ENCODE data around the gene CITED4.

Gene CITED4

DNA sequence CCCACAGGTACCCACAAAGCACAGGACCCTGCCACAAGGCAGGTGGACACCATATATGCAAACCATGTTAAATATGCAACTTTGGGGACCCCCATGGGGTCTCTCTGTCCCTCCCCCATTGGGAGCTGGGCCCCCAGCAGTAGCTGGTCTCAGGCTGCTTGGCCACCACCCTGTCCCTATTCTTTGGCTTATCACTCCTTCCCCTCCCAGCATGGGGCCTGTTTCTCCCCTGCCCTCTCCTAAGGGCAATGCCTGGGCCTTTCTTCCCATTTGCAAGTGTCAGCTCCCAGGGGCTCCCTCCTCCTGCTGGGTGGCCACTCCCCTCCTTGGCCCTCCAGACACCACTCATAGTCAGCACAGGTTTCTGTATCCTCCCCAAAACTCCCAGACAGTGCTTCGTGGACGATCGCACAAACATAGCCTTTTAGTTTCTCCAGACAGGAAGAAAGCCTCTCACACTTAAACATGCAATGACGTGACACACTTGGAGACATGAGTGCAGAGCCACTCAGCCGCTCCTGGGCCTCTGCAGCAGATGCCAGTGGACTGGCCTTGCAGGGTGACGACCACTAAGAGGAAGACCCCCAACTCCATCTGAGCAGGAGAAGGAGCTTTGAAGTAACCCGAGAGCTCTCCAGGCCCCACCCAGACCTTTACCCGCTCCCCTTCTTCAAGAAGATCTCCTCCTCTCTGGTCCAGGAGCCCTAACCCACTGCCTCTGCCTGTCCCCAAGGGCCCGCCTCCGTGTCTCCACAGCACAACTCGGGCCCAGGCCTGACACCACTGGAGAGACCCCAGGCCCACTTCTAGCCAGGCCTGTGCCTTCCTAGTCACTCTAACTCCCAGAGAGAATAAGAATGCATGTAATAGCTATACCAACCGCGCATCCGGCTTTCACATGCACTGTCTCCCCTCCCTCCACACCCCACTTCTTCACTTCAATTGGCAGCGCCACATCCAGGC, 22.9 kb downstream of the CITED4 start:
- Histone ChIP-seq H3K79me1 (ENCODE audit: low read depth, low read length) (no peaks in the 10 kb centered on the region), H2BK5ac (ENCODE audit: low read length) (no peak overlapping the region), H3K27me3 (ENCODE audit: control insufficient read depth in 3 of 3, insufficient read depth in 3 of 3, low read depth in 1 of 3, low read length in 3 of 3) (peaks cover 0 to 21% (median 0%) of the 10 kb centered on the region in 3 experiments), H4K8ac (ENCODE audit: low read depth, low read length) (no peak overlapping the region), H3K4me1 (ENCODE audit: control insufficient read depth in 2 of 2, insufficient read depth in 1 of 2, low read depth in 1 of 2, low read length in 2 of 2) (peaks cover 0 to 13% of the 10 kb centered on the region in 2 donors), H2AK5ac (ENCODE audit: low read depth, low read length) (no peak overlapping the region), H3K4ac (ENCODE audit: low read length) (no peak overlapping the region), H3K18ac (ENCODE audit: low read length) (peak overlapping the region; percentile 72), H2BK12ac (ENCODE audit: low read length) (no peak overlapping the region), H3K9ac (ENCODE audit: low read depth, low read length, poor library complexity) (peak overlapping the region; percentile 50), H3K27ac (replicated peaks; ENCODE audit: low read length) (no peak overlapping the region), H3K23ac (ENCODE audit: low read depth, low read length, poor library complexity) (no peak overlapping the region), H3K36me3 (replicated peaks in 1 of 2; ENCODE audit: control insufficient read depth in 2 of 2, insufficient read depth in 2 of 2, low read length in 2 of 2) (no peaks in the 10 kb centered on the region), H2BK120ac (ENCODE audit: low read depth, low read length) (no peak overlapping the region), H2AFZ (ENCODE audit: low read length) (no peak overlapping the region), H2BK15ac (ENCODE audit: low read length) (peak overlapping the region; percentile 40), H3K4me3 (ENCODE audit: low read length in 2 of 2) (no peak overlapping the region), H3K14ac (ENCODE audit: low read length) (no peak overlapping the region), H3K9me3 (replicated peaks in 1 of 2; ENCODE audit: control insufficient read depth in 2 of 2, insufficient read depth in 1 of 2, low read depth in 1 of 2, low read length in 2 of 2) (peaks cover 2 to 3% of the 10 kb centered on the region in 2 donors), H4K91ac (ENCODE audit: low read depth, low read length, poor library complexity) (no peak overlapping the region), H3K4me2 (ENCODE audit: insufficient read depth, low read length, poor library complexity, severe bottlenecking) (no peak overlapping the region)
- WGBS, 2 donors (ENCODE audit: extremely low coverage in 2 of 2, insufficient read length in 2 of 2, insufficient replicate concordance in 1 of 2) = no CpG with 5 or more reads among the region's 15 CpGs
- DNase-seq (ENCODE audit: low spot score) = no peak

DNA sequence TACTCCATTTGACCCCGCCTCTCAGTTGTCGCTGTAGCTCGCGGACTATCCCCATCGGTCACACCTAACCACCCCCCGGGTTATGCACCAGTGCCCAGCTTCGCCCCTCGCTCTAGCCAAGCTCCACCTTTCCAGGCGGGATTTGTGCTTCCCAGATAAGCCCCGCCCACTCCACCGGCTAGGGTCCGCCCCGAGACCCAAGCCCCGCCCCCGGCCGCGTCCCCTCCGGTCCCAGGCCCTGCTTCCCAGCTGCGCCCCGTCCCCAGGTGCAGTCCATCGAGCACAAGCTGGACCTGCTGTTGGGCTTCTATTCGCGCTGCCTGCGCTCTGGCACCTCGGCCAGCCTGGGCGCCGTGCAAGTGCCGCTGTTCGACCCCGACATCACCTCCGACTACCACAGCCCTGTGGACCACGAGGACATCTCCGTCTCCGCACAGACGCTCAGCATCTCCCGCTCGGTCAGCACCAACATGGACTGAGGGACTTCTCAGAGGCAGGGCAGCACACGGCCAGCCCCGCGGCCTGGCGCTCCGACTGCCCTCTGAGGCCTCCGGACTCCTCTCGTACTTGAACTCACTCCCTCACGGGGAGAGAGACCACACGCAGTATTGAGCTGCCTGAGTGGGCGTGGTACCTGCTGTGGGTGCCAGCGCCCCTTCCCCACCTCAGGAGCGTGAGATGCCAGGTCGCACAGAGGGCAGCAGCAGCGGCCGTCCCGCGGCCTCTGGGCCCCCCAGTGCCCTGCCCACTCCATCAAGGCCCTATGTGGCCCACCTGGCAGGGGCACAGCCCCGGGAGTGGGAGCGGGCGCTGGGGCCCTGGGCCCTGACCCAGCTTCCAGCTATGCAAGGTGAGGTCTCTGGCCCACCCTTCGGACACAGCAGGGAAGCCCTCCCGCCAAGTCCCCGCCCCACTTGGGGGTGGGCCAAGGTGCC, 23.9 kb downstream of the CITED4 start:
- Histone ChIP-seq H3K79me1 (ENCODE audit: low read depth, low read length) (no peaks in the 10 kb centered on the region), H3K23ac (ENCODE audit: low read depth, low read length, poor library complexity) (peak overlapping the region; percentile 25), H4K8ac (ENCODE audit: low read depth, low read length) (peak overlapping the region; percentile 66), H3K27me3 (ENCODE audit: control insufficient read depth in 3 of 3, insufficient read depth in 3 of 3, low read depth in 1 of 3, low read length in 3 of 3) (peaks cover 0 to 18% (median 0%) of the 10 kb centered on the region in 3 experiments), H2BK120ac (ENCODE audit: low read depth, low read length) (no peak overlapping the region), H2BK12ac (ENCODE audit: low read length) (no peak overlapping the region), H3K27ac (replicated peaks; ENCODE audit: low read length) (no peak overlapping the region), H3K36me3 (replicated peaks in 1 of 2; ENCODE audit: control insufficient read depth in 2 of 2, insufficient read depth in 2 of 2, low read length in 2 of 2) (no peaks in the 10 kb centered on the region), H2AFZ (ENCODE audit: low read length) (no peak overlapping the region), H3K4ac (ENCODE audit: low read length) (no peak overlapping the region), H3K9me3 (replicated peaks in 1 of 2; ENCODE audit: control insufficient read depth in 2 of 2, insufficient read depth in 1 of 2, low read depth in 1 of 2, low read length in 2 of 2) (peaks cover 2 to 3% of the 10 kb centered on the region in 2 donors), H2BK15ac (ENCODE audit: low read length) (peak overlapping the region; percentile 45), H4K91ac (ENCODE audit: low read depth, low read length, poor library complexity) (no peak overlapping the region), H3K4me1 (ENCODE audit: control insufficient read depth in 2 of 2, insufficient read depth in 1 of 2, low read depth in 1 of 2, low read length in 2 of 2) (peaks cover 0 to 13% of the 10 kb centered on the region in 2 donors), H3K14ac (ENCODE audit: low read length) (no peak overlapping the region), H3K4me3 (ENCODE audit: low read length in 2 of 2) (no peak overlapping the region), H2BK5ac (ENCODE audit: low read length) (no peak overlapping the region), H2AK5ac (ENCODE audit: low read depth, low read length) (peak overlapping the region; percentile 68), H3K18ac (ENCODE audit: low read length) (peak overlapping the region; percentile 52), H3K9ac (ENCODE audit: low read depth, low read length, poor library complexity) (no peak overlapping the region), H3K4me2 (ENCODE audit: insufficient read depth, low read length, poor library complexity, severe bottlenecking) (no peak overlapping the region)
- no CpG with 5 or more reads among the region's 60 CpGs for WGBS, 2 donors (ENCODE audit: extremely low coverage in 2 of 2, insufficient read length in 2 of 2, insufficient replicate concordance in 1 of 2)
- DNase-seq (ENCODE audit: low spot score) = no peak

DNA sequence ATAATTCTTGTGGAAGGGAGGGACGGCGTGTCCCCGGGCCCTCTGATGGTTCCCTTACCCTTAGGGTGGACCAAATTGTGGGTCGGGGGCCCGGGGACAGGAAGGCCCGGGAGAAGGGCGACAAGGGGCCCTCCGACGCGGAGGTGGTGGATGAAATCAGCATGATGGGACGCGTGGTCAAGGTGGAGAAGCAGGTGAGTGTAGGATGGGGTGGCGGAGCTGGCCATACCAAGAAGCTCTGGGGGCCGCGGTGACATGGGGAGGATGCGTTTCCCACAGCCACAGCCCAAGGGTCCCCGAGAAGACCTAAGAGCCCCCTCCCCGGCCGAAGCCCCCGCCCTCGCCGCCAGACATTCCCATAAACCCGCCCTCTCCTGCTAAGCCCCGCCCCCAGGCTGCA, 24.6 kb downstream of the CITED4 start:
- WGBS, 2 donors (ENCODE audit: extremely low coverage in 2 of 2, insufficient read length in 2 of 2, insufficient replicate concordance in 1 of 2) = no CpG with 5 or more reads among the region's 24 CpGs
- peaks cover under 1 to 2% of the 10 kb centered on the region in 2 donors for H3K9me3 ChIP-seq (replicated peaks in 1 of 2; ENCODE audit: control insufficient read depth in 2 of 2, insufficient read depth in 1 of 2, low read depth in 1 of 2, low read length in 2 of 2)
- peaks cover 0 to 13% of the 10 kb centered on the region in 2 donors for H3K4me1 ChIP-seq (ENCODE audit: control insufficient read depth in 2 of 2, insufficient read depth in 1 of 2, low read depth in 1 of 2, low read length in 2 of 2)
- H3K4ac ChIP-seq (ENCODE audit: low read length) = no peak overlapping the region
- no peak overlapping the region for H3K14ac ChIP-seq (ENCODE audit: low read length)
- H3K79me1 ChIP-seq (ENCODE audit: low read depth, low read length) = no peaks in the 10 kb centered on the region
- no peak overlapping the region for H2BK120ac ChIP-seq (ENCODE audit: low read depth, low read length)
- no peak overlapping the region for H3K9ac ChIP-seq (ENCODE audit: low read depth, low read length, poor library complexity)
- no peak overlapping the region for H2AFZ ChIP-seq (ENCODE audit: low read length)
- H3K36me3 ChIP-seq (replicated peaks in 1 of 2; ENCODE audit: control insufficient read depth in 2 of 2, insufficient read depth in 2 of 2, low read length in 2 of 2) = no peaks in the 10 kb centered on the region
- DNase-seq (ENCODE audit: low spot score) = no peak
- H3K4me2 ChIP-seq (ENCODE audit: insufficient read depth, low read length, poor library complexity, severe bottlenecking) = no peak overlapping the region
- H2BK5ac ChIP-seq (ENCODE audit: low read length) = no peak overlapping the region
- H2BK12ac ChIP-seq (ENCODE audit: low read length) = no peak overlapping the region
- no peak overlapping the region for H3K4me3 ChIP-seq (ENCODE audit: low read length in 2 of 2)
- no peak overlapping the region for H3K27ac ChIP-seq (replicated peaks; ENCODE audit: low read length)
- no peak overlapping the region for H4K91ac ChIP-seq (ENCODE audit: low read depth, low read length, poor library complexity)
- no peak overlapping the region for H4K8ac ChIP-seq (ENCODE audit: low read depth, low read length)
- H2AK5ac ChIP-seq (ENCODE audit: low read depth, low read length) = peak overlapping the region; percentile 14
- peak overlapping the region; percentile 29 for H3K18ac ChIP-seq (ENCODE audit: low read length)
- H2BK15ac ChIP-seq (ENCODE audit: low read length) = no peak overlapping the region
- H3K27me3 ChIP-seq (ENCODE audit: control insufficient read depth in 3 of 3, insufficient read depth in 3 of 3, low read depth in 1 of 3, low read length in 3 of 3) = peaks cover 0 to 19% (median 0%) of the 10 kb centered on the region in 3 experiments
- no peak overlapping the region for H3K23ac ChIP-seq (ENCODE audit: low read depth, low read length, poor library complexity)

Data from neuronal stem cell (in vitro differentiated cells).